NB4 (cell line): ENCODE results near the gene COL23A1.

Source experiments
- DNase-seq: peaks from one replicate; pipeline ENCODE4 v3.0.0; 2010; ENCODE audit warnings: low read depth
- H3K4me3 ChIP-seq: one replicate; pipeline ENCODE4 v1.5.1; 2011; ENCODE audit warnings: mild to moderate bottlenecking, low read depth, low read length, moderate library complexity
- CTCF ChIP-seq: IDR thresholded peaks from one replicate; pipeline ENCODE4 v1.5.1; 2012; ENCODE audit warnings: low read depth, low read length
- MAX ChIP-seq: IDR thresholded peaks from 2 replicates; pipeline ENCODE4 v1.6.1; 2011; ENCODE audit warnings: low read depth, low read length
- MYC ChIP-seq: IDR thresholded peaks from 2 replicates; pipeline ENCODE4 v1.6.1; 2011; ENCODE audit warnings: low read depth, low read length
- POLR2A ChIP-seq: IDR thresholded peaks from 2 replicates; pipeline ENCODE4 v1.6.1; 2011; ENCODE audit warnings: mild to moderate bottlenecking; ENCODE audit not compliant: insufficient read length; ENCODE audit errors: extremely low read depth

The COL23A1 gene

DNA sequence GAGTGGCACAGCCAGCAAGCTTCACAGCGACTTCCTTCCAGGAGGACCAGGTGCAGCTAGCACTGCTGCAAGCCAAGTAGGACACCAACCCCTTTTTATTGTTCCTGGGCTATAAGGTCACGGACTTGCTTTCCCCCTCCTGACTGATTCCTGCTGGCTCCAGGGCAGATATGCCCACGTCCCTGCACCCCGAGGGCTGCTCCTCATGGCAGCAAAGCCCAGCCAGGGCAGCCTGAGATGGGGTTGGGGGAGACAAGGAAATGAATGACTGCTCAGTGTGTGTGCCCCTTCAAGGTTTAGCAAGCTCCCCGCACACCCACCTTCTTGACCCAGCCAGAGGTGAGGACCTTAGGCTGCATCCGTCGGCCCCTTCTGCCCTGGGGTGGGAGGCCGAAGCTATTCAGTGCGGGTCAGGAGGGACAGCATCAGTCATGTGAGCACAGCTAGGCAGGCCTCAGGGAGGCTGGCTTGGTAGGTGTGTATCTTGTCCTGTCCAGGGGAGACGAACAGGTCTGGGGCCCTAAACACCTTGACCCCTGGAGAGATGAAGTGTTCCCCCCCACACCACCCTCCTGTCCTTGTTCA is 221.4 kb downstream of the COL23A1 start:
- H3K4me3 ChIP-seq, result no peak overlapping the region
- TF ChIP-seq CTCF (no peak), MAX (no peak), MYC (no peak), POLR2A (no peak)
- DNase-seq, result no peak

DNA sequence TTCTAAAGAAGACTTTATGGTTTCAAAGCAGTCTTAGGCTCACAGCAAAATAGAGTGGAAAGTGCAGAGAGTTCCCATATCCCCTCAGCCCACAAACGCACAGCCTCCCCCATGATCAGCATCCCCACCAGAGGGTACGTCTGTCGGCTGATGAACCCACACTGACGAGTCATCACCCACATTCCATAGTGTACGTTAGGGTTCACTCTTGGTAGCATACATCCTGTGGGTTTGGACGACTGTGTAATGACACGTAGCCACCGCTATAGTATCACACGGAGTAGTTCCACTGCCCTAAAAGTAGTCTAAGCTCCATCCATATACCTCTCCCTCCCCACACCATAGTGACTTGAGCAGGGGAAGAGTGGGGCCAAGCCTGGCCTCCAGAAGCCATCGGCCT is 221.9 kb downstream of the COL23A1 start:
- no peak overlapping the region for H3K4me3 ChIP-seq
- DNase-seq, result peak; percentile 83
- TF ChIP-seq CTCF (no peak), POLR2A (no peak), MYC (no peak), MAX (no peak)

GRCh38 chr5:178367736-178368120 is 222.5 kb downstream of the COL23A1 start:
- TF ChIP-seq MYC (no peak), POLR2A (no peak), MAX (no peak), CTCF (no peak)
- no peak overlapping the region for H3K4me3 ChIP-seq
- no peak for DNase-seq

GRCh38 chr5:178366998-178367735 is 223.0 kb downstream of the COL23A1 start:
- DNase-seq, result no peak
- TF ChIP-seq CTCF (no peak), MYC (no peak), POLR2A (no peak), MAX (no peak)
- no peak overlapping the region for H3K4me3 ChIP-seq

- H3K4me3 ChIP-seq, result no peak overlapping the region
- peak; percentile 20 for DNase-seq
- TF ChIP-seq MAX (no peak), POLR2A (no peak), MYC (no peak), CTCF (no peak)
Observed at GRCh38 chr5:178365501-178366440, 224.4 kb downstream of the COL23A1 start.
